Ascending aorta (tissue), 2 donors: ENCODE measurements around the gene ANKRD29. TPM values are rescaled to one million over a fixed set of nuclear protein-coding genes. Genes with fewer than 3 reads are reported as not detected.

Source experiments
- DNase-seq, 2 donors: peaks; one replicate each; pipeline ENCODE4 v3.0.0-alpha.2; 2019; ENCODE audit warnings: low spot score in 2 of 2
- H3K27ac ChIP-seq, 2 donors: fragments of 200-600 bp; sonication (generic); one replicate each; pipeline ENCODE4 v1.5.1; 2016 to 2017; ENCODE audit warnings: mild to moderate bottlenecking in 1 of 2
- H3K27me3 ChIP-seq: fragments of 200-600 bp; sonication (generic); one replicate; pipeline ENCODE4 v1.5.1; 2017
- H3K36me3 ChIP-seq, 2 donors: fragments of 200-600 bp; sonication (generic); one replicate each; pipeline ENCODE4 v1.5.1; 2016
- H3K4me1 ChIP-seq, 2 donors: fragments of 200-600 bp; sonication (generic); one replicate each; pipeline ENCODE4 v1.5.1; 2016 to 2017; ENCODE audit warnings: mild to moderate bottlenecking in 1 of 2
- H3K4me3 ChIP-seq, 2 donors: fragments of 200-600 bp; sonication (generic); one replicate each; pipeline ENCODE4 v1.5.1; 2016 to 2017; ENCODE audit warnings: mild to moderate bottlenecking in 1 of 2
- H3K9me3 ChIP-seq, 2 donors: fragments of 200-600 bp; sonication (generic); one replicate each; pipeline ENCODE4 v1.5.1; 2016
- CTCF ChIP-seq, 3 experiments: fragments of 200-600 bp in 2 of 3; fragments of 450-650 bp in 1 of 3; sonication (generic) in 2 of 3; IDR thresholded peaks; one replicate each; pipeline ENCODE4 v1.5.1; 2016 to 2019; ENCODE audit warnings: antibody characterized with exemption in 3 of 3, mild to moderate bottlenecking in 1 of 3, moderate library complexity in 1 of 3
- intact Hi-C: fragments of 100-400 bp; cut with DNase I; formaldehyde crosslinking; loops from one replicate; pipeline ENCODE4 v1.15.1; 2023
- total RNA-seq: library from RNA; depleted of rRNA; stranded (reverse); fragments of >200 nt; gene quantifications from one replicate; pipeline ENCODE4 v1.1.0, GENCODE V29; 2016

Gene ANKRD29
- total RNA-seq, 1 donor from 2014 or later = 118 TPM

- TF ChIP-seq CTCF (IDR thresholded peaks at IDR 0.05) = no peak
- no peaks in the 10 kb centered on the region for H3K9me3 ChIP-seq
- no peak for DNase-seq
- H3K4me3 ChIP-seq = no peak overlapping the region
- no peaks in the 10 kb centered on the region for H3K27me3 ChIP-seq
- H3K27ac ChIP-seq = no peak overlapping the region
- H3K4me1 ChIP-seq = no peaks in the 10 kb centered on the region
- H3K36me3 ChIP-seq = no peaks in the 10 kb centered on the region
- intact Hi-C loops = no loop called here
These were observed 20.4 kb upstream of the ANKRD29 start for GRCh38 chr18:23683155-23683554.

DNA sequence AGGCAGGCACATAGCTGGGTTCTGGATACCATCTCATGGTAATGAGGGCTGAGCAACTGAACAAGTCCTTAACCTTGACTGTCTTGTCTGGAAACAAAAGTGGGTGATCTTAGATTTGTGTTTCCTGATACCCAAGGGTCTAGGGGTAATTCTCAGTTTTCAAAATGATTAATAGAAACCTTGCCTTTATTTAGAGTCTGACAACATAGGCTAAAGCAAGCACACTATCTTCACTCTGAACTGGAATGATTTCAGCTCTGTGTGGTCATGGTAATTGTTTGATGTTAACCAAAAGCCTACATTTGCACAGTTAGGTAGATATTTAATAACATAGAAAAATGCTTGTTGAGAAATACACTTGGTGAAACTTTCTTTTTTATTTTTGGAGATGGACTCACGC, 19.8 kb upstream of the ANKRD29 start:
- H3K27me3 ChIP-seq = no peaks in the 10 kb centered on the region
- no peaks in the 10 kb centered on the region for H3K4me1 ChIP-seq
- intact Hi-C loops = no loop called here
- DNase-seq = no peak
- no peak overlapping the region for H3K4me3 ChIP-seq
- H3K9me3 ChIP-seq = no peaks in the 10 kb centered on the region
- H3K27ac ChIP-seq = no peak overlapping the region
- no peaks in the 10 kb centered on the region for H3K36me3 ChIP-seq
- TF ChIP-seq CTCF (IDR thresholded peaks at IDR 0.05) = no peak

DNA sequence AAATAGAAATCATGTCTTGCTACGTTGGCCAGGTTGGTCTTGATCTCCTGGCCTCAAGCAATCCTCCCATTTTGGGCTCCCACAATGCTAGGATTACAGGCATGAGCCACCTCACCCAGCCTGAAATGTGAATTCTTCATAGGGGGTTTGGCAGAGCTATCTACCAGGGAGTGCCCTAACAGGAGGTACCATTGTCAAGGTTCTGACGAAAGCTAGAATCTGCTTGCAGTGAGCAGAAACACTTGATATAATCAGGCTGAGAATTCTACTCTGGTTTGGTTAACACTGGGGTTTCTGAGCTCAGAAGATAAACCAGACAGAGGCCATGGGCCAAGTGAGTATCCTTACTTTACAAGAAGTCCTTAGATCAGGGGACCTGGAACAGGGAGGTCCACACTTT, 19.3 kb upstream of the ANKRD29 start:
- H3K36me3 ChIP-seq = no peaks in the 10 kb centered on the region
- no peaks in the 10 kb centered on the region for H3K9me3 ChIP-seq
- intact Hi-C loops = no loop called here
- TF ChIP-seq CTCF (IDR thresholded peaks at IDR 0.05) = no peak
- no peaks in the 10 kb centered on the region for H3K4me1 ChIP-seq
- no peak for DNase-seq
- H3K27ac ChIP-seq = no peak overlapping the region
- H3K27me3 ChIP-seq = no peaks in the 10 kb centered on the region
- H3K4me3 ChIP-seq = no peak overlapping the region

- intact Hi-C loops = no loop called here
- H3K27me3 ChIP-seq = no peaks in the 10 kb centered on the region
- no peak for DNase-seq
- H3K36me3 ChIP-seq = no peaks in the 10 kb centered on the region
- TF ChIP-seq CTCF (IDR thresholded peaks at IDR 0.05) = no peak
- H3K27ac ChIP-seq = no peak overlapping the region
- H3K4me3 ChIP-seq = no peak overlapping the region
- no peaks in the 10 kb centered on the region for H3K4me1 ChIP-seq
- no peaks in the 10 kb centered on the region for H3K9me3 ChIP-seq
These were observed 13.2 kb upstream of the ANKRD29 start for GRCh38 chr18:23675896-23676295.

- no peaks in the 10 kb centered on the region for H3K4me1 ChIP-seq
- TF ChIP-seq CTCF (IDR thresholded peaks at IDR 0.05) = no peak
- H3K4me3 ChIP-seq = no peak overlapping the region
- DNase-seq = no peak
- H3K9me3 ChIP-seq = no peaks in the 10 kb centered on the region
- intact Hi-C loops = no loop called here
- no peak overlapping the region for H3K27ac ChIP-seq
- no peaks in the 10 kb centered on the region for H3K36me3 ChIP-seq
- no peaks in the 10 kb centered on the region for H3K27me3 ChIP-seq
These were observed 12.5 kb upstream of the ANKRD29 start for GRCh38 chr18:23675236-23675635.

GRCh38 chr18:23673725-23674124, 11.0 kb upstream of the ANKRD29 start:
- Histone ChIP-seq H3K36me3 (no peaks in the 10 kb centered on the region), H3K4me3 (no peak overlapping the region), H3K27me3 (no peaks in the 10 kb centered on the region), H3K9me3 (no peaks in the 10 kb centered on the region), H3K4me1 (no peaks in the 10 kb centered on the region), H3K27ac (no peak overlapping the region)
- intact Hi-C loops = no loop called here
- no peak for TF ChIP-seq CTCF (IDR thresholded peaks at IDR 0.05)
- no peak for DNase-seq
